MM.1S (cell line): ENCODE measurements around the gene PTPRK.

Experiments used
- DNase-seq: peaks from one replicate; pipeline ENCODE4 v3.0.0-alpha.2; 2015
- H2AFZ ChIP-seq: fragments of 300-600 bp; sonication (generic); 2 replicates; pipeline ENCODE4 v1.6.0; 2016; ENCODE audit warnings: antibody characterized with exemption, low read length
- H3F3A ChIP-seq: fragments of 300-600 bp; sonication (generic); 2 replicates; pipeline ENCODE4 v1.6.1; 2016; ENCODE audit warnings: mild to moderate bottlenecking, antibody characterized with exemption, low read length, moderate library complexity, mixed read lengths; ENCODE audit not compliant: insufficient read depth
- H3K27ac ChIP-seq: fragments of 300-600 bp; sonication (generic); 2 replicates; pipeline ENCODE4 v1.5.1; 2016; ENCODE audit warnings: mild to moderate bottlenecking, low read length
- H3K27me3 ChIP-seq: fragments of 300-600 bp; sonication (generic); replicated peaks from 2 replicates; pipeline ENCODE4 v1.6.0; 2016; ENCODE audit warnings: low read length; ENCODE audit not compliant: insufficient read depth
- H3K36me3 ChIP-seq: fragments of 300-600 bp; sonication (generic); replicated peaks from 2 replicates; pipeline ENCODE4 v1.6.1; 2016; ENCODE audit warnings: mild to moderate bottlenecking, low read length, mixed read lengths; ENCODE audit not compliant: insufficient read depth
- H3K4me1 ChIP-seq: fragments of 300-600 bp; sonication (generic); 2 replicates; pipeline ENCODE4 v1.6.1; 2016; ENCODE audit warnings: low read length, mixed read lengths
- H3K4me2 ChIP-seq: fragments of 300-600 bp; sonication (generic); 2 replicates; pipeline ENCODE4 v1.6.0; 2016; ENCODE audit warnings: low read depth, low read length
- H3K4me3 ChIP-seq: fragments of 300-600 bp; sonication (generic); 2 replicates; pipeline ENCODE4 v1.5.1; 2016; ENCODE audit warnings: low read length, mixed read lengths
- H3K79me2 ChIP-seq: fragments of 300-600 bp; sonication (generic); 2 replicates; pipeline ENCODE4 v1.6.1; 2016; ENCODE audit warnings: mixed run types, low read length, mixed read lengths
- H3K9ac ChIP-seq: fragments of 300-600 bp; sonication (generic); 2 replicates; pipeline ENCODE4 v1.6.1; 2016; ENCODE audit warnings: low read length, mixed read lengths
- H3K9me2 ChIP-seq: fragments of 300-600 bp; sonication (generic); replicated peaks from 2 replicates; pipeline ENCODE4 v1.6.1; 2016; ENCODE audit warnings: mild to moderate bottlenecking, low read length, mixed read lengths; ENCODE audit not compliant: insufficient read depth
- H3K9me3 ChIP-seq: fragments of 300-600 bp; sonication (generic); replicated peaks from 2 replicates; pipeline ENCODE4 v1.6.1; 2016; ENCODE audit warnings: mild to moderate bottlenecking, low read length, mixed read lengths; ENCODE audit not compliant: insufficient read depth
- H4K20me1 ChIP-seq: fragments of 300-600 bp; sonication (generic); 2 replicates; pipeline ENCODE4 v1.6.1; 2016; ENCODE audit warnings: mild to moderate bottlenecking, low read length, moderate library complexity, mixed read lengths; ENCODE audit not compliant: insufficient read depth
- CTCF ChIP-seq: fragments of 300-600 bp; sonication (generic); IDR thresholded peaks from 2 replicates; pipeline ENCODE4 v1.5.1; 2016; ENCODE audit warnings: antibody characterized with exemption, low read length, mixed read lengths
- EZH2 ChIP-seq: fragments of 300-600 bp; sonication (generic); optimal IDR thresholded peaks from 2 replicates; pipeline ENCODE3; 2017; ENCODE audit warnings: low read depth, mild to moderate bottlenecking, antibody characterized with exemption, low read length, mixed read lengths
- EZH2phosphoT487 ChIP-seq: fragments of 300-600 bp; sonication (generic); IDR thresholded peaks from 2 replicates; pipeline ENCODE4 v1.6.1; 2018; ENCODE audit warnings: antibody characterized with exemption, low read length

PTPRK gene

GRCh38 chr6:128474933-128475332, 45.5 kb downstream of the PTPRK start:
- no peaks in the 10 kb centered on the region for H3K79me2 ChIP-seq
- no peaks in the 10 kb centered on the region for H3K27me3 ChIP-seq
- H2AFZ ChIP-seq, result no peak overlapping the region
- no peaks in the 10 kb centered on the region for H3K9me2 ChIP-seq
- no peaks in the 10 kb centered on the region for H4K20me1 ChIP-seq
- H3K27ac ChIP-seq, result no peak overlapping the region
- no peaks in the 10 kb centered on the region for H3K9me3 ChIP-seq
- no peak for DNase-seq
- no peak overlapping the region for H3K9ac ChIP-seq
- peaks cover 13% of the 10 kb centered on the region; the same call in 1 of the 2 replicates for H3K4me1 ChIP-seq
- TF ChIP-seq EZH2, result no peak
- TF ChIP-seq CTCF, result no peak
- no peak for TF ChIP-seq EZH2phosphoT487
- no peaks in the 10 kb centered on the region for H3F3A ChIP-seq
- no peaks in the 10 kb centered on the region for H3K36me3 ChIP-seq
- no peak overlapping the region for H3K4me2 ChIP-seq
- H3K4me3 ChIP-seq, result no peak overlapping the region

- Histone ChIP-seq H3K9me3 (no peaks in the 10 kb centered on the region), H3K27ac (no peak overlapping the region), H3K4me2 (no peak overlapping the region), H3K9ac (no peak overlapping the region), H2AFZ (no peak overlapping the region), H3K9me2 (no peaks in the 10 kb centered on the region), H3F3A (no peaks in the 10 kb centered on the region), H3K4me1 (0 out of 2 replicates have a peak, but pooled peaks cover 10% of the 10 kb centered on the region), H3K4me3 (no peak overlapping the region), H3K79me2 (no peaks in the 10 kb centered on the region), H3K27me3 (no peaks in the 10 kb centered on the region), H4K20me1 (no peaks in the 10 kb centered on the region), H3K36me3 (no peaks in the 10 kb centered on the region)
- DNase-seq, result no peak
- no peak for TF ChIP-seq EZH2
- no peak for TF ChIP-seq CTCF
- no peak for TF ChIP-seq EZH2phosphoT487
Measured at GRCh38 chr6:128474481-128474880, 45.9 kb downstream of the PTPRK start.

GRCh38 chr6:128471907-128472306, 48.5 kb downstream of the PTPRK start:
- Histone ChIP-seq H3K9me3 (no peaks in the 10 kb centered on the region), H3K27me3 (no peaks in the 10 kb centered on the region), H3K4me2 (no peak overlapping the region), H3K9me2 (no peaks in the 10 kb centered on the region), H3K36me3 (no peaks in the 10 kb centered on the region), H3K9ac (no peak overlapping the region), H4K20me1 (no peaks in the 10 kb centered on the region), H3K27ac (no peak overlapping the region), H3K4me1 (no peaks in the 10 kb centered on the region), H2AFZ (no peak overlapping the region), H3K79me2 (no peaks in the 10 kb centered on the region), H3F3A (no peaks in the 10 kb centered on the region), H3K4me3 (no peak overlapping the region)
- TF ChIP-seq EZH2 (no peak), CTCF (no peak), EZH2phosphoT487 (no peak)
- DNase-seq, result no peak
